GM19193 (cell line): Measurements from ENCODE around the gene TRABD2B.

Experiments
- POLR2A ChIP-seq: IDR thresholded peaks from 4 replicates; pipeline ENCODE4 v1.6.1; 2011; ENCODE audit not compliant: insufficient read depth, insufficient read length; ENCODE audit errors: extremely low read depth

The TRABD2B gene

GRCh38 chr1:48028218-48029069 is 31.3 kb upstream of the TRABD2B start:
- TF ChIP-seq POLR2A = no peak

GRCh38 chr1:48027533-48027835 is 30.3 kb upstream of the TRABD2B start:
- no peak for TF ChIP-seq POLR2A

- TF ChIP-seq POLR2A = no peak
These were observed 29.7 kb upstream of the TRABD2B start for GRCh38 chr1:48026701-48027532.

GRCh38 chr1:48026275-48026674 is 29.1 kb upstream of the TRABD2B start:
- no peak for TF ChIP-seq POLR2A

GRCh38 chr1:48025076-48025475 is 27.9 kb upstream of the TRABD2B start:
- TF ChIP-seq POLR2A = no peak

GRCh38 chr1:48023488-48023887 is 26.3 kb upstream of the TRABD2B start:
- TF ChIP-seq POLR2A = no peak

GRCh38 chr1:48022306-48022705 is 25.1 kb upstream of the TRABD2B start:
- TF ChIP-seq POLR2A = no peak

- TF ChIP-seq POLR2A = no peak
These were observed 24.6 kb upstream of the TRABD2B start for GRCh38 chr1:48021792-48022191.

GRCh38 chr1:48019714-48020315 is 22.6 kb upstream of the TRABD2B start:
- no peak for TF ChIP-seq POLR2A

- TF ChIP-seq POLR2A = no peak
These were observed 21.6 kb upstream of the TRABD2B start for GRCh38 chr1:48018799-48019198.

- no peak for TF ChIP-seq POLR2A
These were observed 20.5 kb upstream of the TRABD2B start for GRCh38 chr1:48017716-48018115.

GRCh38 chr1:48016515-48016914 is 19.3 kb upstream of the TRABD2B start:
- TF ChIP-seq POLR2A = no peak

GRCh38 chr1:48013270-48013669 is 16.1 kb upstream of the TRABD2B start:
- TF ChIP-seq POLR2A = no peak

- TF ChIP-seq POLR2A = no peak
These were observed 9.9 kb upstream of the TRABD2B start for GRCh38 chr1:48007047-48007446.

- no peak for TF ChIP-seq POLR2A
These were observed 9.1 kb upstream of the TRABD2B start for GRCh38 chr1:48006264-48006663.

- no peak for TF ChIP-seq POLR2A
These were observed 8.3 kb upstream of the TRABD2B start for GRCh38 chr1:48005253-48006117.
